Inflammatory macrophage treated with lipopolysaccharide for 1 hour (primary cell): ENCODE data around the gene KNSTRN.

Experiments used
- DNase-seq, 2 donors: peaks; one replicate each; pipeline ENCODE4 v3.0.0-alpha.2; 2020 to 2022

Gene KNSTRN

DNA sequence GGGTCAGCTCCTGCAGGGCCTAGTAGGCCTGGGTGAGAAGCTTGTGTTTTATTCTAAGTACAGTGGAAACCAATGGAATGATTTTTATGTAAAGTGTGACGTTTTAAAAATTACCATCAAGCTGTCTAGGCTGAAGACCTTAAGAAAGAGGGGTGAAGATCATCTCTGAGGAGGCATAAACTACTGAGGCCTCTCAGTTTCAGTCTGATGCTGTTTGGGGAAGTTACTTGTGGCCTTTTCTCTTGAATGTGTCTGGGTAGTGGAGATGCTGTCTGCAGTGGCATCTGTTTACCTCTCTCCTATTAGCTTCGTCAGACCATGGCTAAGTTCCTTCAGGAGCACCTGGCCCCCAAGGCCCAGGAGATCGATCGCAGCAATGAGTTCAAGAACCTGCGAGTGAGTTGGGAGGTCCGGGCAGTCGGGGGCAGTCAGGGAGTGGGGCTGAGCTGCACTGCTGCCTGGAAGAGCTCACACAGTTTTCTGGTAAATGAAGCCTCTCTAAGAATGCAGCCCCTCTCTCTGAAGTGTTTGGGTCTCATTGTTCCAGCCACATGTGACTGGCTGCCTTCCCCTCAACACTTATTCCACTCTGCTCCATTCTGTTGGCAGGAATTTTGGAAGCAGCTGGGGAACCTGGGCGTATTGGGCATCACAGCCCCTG lies 24.9 kb downstream of the KNSTRN start:
- no peak for DNase-seq

DNA sequence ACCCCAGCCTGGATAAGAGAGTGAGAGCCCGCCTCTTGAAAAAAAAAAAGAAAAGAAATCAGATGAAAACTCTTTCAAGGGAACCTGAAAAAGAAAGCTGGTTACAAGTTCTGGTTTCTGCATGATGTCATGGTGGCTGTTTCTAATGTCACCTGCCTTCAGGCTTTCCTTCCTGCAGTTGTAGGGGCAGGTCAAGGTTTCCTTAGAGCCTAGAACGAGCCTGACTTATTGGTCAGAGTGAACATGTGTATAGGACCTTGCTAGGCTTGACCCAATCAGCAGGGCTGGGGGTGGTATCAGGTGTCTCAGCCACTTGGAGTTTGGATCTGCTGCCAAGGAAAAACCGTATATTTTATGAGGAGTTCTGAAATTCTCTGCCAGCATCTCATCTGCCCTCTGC lies 26.8 kb downstream of the KNSTRN start:
- no peak for DNase-seq

DNA sequence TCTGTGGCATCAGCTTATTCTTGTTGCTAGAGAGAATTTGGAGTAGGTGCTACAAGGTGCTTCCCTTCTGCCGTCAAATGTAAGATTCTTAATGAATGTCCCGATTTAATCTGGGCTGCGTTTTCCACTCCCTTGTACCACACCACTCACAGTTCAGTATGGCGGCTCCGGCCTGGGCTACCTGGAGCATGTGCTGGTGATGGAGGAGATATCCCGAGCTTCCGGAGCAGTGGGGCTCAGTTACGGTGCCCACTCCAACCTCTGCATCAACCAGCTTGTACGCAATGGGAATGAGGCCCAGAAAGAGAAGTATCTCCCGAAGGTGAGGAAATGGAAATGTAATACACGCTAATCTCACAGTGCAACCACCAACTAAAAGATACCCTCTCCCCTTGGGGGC lies 28.0 kb downstream of the KNSTRN start:
- no peak for DNase-seq

DNA sequence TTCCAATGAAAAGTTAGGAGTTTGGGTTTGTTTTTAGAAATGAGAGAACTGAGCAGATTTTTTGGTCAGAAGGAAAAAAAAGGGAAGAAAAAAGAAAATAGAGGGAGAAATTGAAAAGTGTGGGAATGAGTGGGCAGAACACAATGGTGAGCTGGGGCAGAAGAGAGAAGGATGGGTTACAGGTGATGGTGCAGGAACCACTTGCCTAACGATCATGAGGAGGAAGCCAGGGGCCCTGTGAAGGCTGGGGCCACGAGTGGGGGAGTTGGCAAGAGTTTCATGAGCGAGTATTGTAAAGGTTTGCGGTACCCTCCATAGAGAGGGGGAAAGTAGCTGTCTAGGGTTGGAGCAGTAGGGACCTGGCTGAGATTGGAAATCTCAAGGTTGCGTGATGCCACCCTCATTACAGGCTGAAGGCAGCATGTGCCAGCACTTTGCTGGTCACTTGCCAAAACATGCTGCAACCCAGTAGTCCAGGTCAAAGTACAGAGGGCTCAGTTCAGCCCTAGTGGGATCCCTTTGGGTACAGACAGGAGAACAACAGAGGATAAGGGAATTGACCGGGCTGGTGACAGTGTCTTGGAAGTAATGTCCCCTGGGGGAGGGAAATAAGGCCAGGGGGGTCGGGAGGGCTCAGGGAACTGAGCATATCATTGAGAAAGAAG lies 29.7 kb downstream of the KNSTRN start:
- DNase-seq = no peak

DNA sequence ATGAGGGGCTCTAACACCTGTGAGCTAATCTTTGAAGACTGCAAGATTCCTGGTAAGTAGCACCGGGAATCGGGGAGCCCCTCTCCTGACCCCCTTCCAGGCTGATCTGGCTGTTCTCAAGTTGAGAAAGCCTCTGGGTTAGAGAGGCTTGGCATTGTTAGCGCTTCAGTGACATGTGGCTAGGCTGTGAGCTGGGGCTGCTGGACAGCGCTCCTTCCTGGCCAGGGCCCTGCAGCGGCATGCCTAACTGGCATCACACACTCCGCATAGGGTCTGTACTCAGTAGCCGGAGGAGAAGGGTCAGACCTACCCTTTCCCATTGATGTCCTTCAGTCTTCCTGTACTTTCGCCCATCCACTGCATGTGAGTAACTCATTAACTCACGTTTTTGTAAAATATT lies 30.5 kb downstream of the KNSTRN start:
- DNase-seq = no peak

- DNase-seq = no peak
Observed at GRCh38 chr15:40414816-40415215, 32.3 kb downstream of the KNSTRN start.

DNA sequence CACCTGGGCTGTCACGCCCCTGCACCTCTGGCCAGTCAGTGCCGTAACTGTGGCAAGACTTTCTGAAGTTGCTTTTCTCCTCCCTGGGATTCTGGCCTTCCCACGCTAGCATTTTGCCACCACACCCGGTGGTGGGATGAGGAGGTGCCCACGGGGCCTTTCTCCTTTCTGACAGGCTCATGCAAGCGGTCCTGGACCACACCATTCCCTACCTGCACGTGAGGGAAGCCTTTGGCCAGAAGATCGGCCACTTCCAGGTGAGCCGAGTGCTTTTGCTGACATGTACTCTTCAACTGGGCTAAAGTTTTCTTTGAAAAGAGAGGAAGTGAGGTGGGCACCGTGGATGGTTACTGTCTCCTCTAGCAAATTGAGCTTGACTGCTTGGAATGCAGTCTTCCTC lies 32.7 kb downstream of the KNSTRN start:
- DNase-seq = no peak

- no peak for DNase-seq
Observed at GRCh38 chr15:40416056-40416455, 33.5 kb downstream of the KNSTRN start.

DNA sequence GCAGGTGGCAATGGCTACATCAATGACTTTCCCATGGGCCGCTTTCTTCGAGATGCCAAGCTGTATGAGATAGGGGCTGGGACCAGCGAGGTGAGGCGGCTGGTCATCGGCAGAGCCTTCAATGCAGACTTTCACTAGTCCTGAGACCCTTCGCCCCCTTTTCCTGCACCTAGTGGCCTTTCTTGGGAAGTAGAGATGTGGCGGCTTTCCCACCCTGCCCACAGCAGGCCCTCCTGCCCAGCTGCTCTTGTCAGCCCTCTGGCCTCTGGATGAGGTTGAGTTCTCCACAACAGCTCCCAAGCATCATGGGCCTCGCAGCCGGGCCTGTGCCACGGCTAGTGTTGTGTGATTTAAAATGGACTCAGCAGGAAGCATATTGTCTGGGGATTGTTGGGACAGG lies 35.6 kb downstream of the KNSTRN start:
- DNase-seq = no peak

GRCh38 chr15:40420071-40420713 lies 37.7 kb downstream of the KNSTRN start:
- DNase-seq = no peak

DNA sequence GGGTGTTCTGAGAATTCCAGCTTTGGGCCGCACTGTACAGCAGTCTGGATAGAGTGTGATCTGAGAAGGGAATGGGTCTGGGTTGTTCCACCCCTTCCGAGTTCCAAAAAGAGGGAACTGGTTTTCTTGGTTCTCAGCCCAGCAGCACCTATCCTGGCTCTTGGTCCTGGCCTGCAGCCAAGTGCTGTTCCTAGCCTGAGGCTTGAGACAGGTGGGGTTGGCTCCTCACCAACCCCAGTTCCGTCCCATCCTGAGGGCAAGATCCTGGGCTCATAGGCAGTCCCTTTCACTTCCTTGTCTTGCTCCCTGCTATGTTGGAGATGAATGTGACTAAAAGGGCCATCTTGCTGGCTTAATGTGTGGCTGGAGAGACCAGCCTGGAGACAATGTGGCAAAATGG lies 38.3 kb downstream of the KNSTRN start:
- no peak for DNase-seq

DNA sequence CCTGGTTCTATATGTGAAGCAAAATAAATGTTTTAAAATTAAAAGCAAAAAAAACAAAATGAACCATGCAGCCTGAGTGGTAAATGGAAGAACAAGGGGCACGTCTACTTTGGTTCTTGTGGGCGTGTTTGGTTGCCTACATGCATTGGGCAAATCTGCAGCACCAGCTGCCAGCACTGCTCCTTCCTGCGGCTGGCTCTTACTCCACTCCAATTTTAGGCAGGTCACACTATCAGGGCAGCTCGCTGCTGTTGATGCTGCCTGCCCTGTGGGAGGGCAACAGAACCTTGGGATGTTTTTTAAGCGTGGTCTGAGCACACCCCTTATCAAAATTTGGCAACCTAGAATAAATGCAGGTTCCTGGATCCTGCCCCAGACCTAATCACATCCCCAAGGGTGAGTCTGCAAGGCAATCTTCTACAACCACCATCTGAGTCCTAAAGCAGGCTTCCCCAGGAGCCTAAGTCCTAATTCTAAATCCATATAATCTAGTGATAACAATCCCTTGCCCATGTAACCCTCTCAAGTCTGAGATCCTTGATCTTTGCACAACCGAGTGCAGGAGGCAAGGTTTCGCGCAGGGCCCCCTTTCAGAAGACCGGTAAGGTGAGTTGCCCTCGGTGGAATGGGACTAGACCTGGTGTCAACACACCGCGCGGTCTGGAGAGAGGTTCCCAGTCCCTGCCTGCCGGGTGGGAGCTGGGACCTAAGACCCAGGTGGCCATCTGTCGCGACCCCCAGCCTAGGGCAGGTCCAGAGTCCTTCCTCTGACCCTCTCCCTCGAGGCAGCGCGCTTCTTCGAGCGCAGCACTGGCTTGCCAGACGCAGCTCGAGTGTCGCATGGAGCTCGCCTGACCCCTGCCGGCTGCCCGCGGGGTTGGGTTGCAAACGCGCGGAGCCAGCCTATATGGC lies 39.0 kb downstream of the KNSTRN start:
- DNase-seq = peak; percentile 47 to 89

- no peak for DNase-seq
Observed at GRCh38 chr15:40424483-40425115, 42.1 kb downstream of the KNSTRN start.

DNA sequence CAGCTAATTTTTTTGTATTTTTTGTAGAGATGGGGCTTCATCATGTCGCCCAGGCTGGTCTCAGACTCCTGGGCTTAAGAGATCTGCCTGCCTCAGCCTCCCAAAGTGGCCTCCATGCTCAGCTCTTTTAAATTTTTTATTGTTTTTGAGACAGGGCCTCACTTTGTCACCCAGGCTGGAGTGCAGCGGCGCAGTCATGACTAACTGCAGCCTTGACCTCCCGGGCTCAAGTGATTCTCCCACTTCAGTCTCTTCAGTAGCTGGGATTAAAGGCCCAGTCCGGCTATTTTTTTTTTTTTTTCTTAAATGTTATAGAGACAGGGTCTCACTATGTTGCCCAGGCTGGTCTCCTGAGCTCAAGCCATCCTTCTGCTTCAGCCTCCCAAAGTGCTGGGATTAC lies 43.2 kb downstream of the KNSTRN start:
- no peak for DNase-seq

- no peak for DNase-seq
Observed at GRCh38 chr15:40427188-40427587, 44.7 kb downstream of the KNSTRN start.

GRCh38 chr15:40428185-40428584 lies 45.7 kb downstream of the KNSTRN start:
- DNase-seq = no peak

DNA sequence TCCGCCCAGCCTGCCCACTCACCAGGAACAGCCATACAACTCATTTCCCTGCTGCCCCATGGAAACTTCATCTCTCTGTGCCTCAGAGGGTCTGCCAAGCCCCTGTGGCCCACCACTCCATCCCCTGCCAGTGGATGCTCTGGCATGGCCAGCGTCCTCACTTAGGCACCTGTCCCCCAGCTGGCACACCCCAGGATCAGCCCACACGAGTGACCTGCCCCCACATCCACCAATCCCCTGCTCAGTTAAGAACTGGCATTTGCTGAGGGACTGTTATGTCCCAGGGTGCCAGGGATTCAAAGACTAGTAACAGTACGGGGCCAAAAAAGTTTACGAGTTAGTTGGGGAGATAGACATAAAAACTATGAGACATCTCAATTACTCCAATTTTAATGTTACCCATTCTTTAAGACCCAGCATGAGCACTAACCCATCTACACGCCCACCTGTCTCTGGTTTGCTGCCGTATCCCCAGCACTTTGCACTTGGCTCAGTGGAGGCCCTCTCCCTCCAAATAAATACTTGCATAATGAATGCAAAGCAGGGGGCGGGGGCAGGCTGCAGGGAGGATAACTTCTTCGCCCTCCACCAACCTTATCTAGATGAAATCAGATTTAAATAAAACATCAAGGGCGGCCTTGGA lies 46.7 kb downstream of the KNSTRN start:
- DNase-seq = no peak

DNA sequence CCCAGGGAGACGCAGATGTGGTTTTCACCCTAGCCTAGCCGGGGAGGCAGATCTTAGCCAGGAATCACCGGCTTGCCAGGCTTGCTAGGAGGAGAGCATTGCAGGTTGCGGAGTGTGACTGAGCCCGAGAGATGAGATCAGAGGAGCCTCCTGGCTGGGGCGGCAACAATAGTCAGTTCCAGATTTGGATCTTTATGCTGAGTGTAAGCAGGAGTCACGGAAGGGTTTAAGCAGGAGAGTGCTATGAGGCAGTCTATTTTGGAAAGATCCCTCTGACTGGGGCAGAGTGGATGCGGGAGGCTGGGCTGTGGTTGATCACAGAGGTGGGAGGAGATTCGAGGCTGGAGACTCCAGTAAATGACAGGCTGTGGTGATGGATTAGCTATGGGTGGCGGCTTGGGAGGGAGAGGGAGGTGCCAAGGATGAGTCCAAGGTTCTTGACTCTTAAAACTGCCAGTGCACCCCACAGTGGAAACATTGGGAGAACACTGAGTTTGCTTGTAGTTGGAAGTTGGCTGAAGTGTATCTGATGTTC lies 47.8 kb downstream of the KNSTRN start:
- DNase-seq = no peak

DNA sequence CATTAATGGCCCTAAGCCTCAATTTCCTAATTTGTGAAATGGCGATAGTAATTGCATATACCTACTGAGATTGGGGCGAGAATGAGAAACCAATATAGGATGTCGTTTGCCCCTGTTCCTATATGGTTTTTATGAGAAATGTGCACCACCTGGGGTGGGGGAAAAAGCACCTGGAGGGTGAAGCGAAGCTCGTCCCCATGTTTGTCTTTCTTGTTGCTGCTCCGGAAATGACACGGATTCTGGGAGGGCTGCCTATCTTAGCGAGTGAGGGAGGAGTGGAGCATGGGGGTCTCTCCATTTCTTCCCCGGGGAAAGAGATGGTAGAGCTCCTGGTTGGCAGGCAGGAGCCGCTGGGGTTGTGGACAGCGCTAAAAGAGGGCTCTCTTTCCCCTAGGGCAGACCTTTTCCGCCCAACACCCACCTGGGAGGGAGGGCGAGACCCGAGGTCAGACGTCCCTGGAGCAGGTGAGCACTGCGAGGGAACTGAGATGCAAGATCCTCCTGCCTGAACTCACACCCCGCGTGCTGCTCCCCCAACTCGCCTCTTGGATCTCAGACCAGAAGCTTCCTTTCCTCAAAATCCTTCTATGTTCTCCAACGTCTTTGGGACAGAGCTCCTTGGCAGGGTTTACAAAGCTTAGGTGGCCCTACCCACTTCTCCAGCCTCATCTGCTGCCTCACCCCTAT lies 52.6 kb downstream of the KNSTRN start:
- DNase-seq = no peak

DNA sequence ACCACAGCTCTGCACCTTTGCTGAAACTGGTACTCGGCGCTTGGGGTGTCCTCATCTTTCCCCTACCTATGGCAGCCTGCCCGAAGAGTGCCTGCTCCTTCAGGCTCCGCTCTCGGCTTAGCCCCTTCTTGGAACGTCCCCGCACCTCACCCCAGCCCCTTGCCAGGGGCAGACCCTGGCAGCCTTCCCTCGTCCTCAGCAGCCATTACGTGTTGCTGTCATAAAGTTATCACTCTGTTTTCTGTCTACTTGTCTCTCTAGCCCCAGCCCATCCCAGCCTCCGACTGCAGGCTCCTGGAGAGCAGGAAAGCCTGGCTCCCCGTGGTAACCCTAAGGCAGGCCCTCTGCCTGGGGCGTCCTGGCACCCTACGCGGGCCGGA lies 53.2 kb downstream of the KNSTRN start:
- no peak for DNase-seq

GRCh38 chr15:40436116-40436891 lies 53.8 kb downstream of the KNSTRN start:
- DNase-seq = no peak
